DND-41 (cell line): ENCODE data around the gene ENHO.

Experiments used
- EZH2 ChIP-seq: IDR thresholded peaks from 3 replicates; pipeline ENCODE4 v1.6.1; 2012; ENCODE audit warnings: borderline replicate concordance, low read depth, mild to moderate bottlenecking, moderate library complexity, low read length, inconsistent platforms; ENCODE audit not compliant: severe bottlenecking
- TF ChIP-seq, protein P1 (sequence below): IDR thresholded peaks from 2 replicates; pipeline ENCODE4 v1.5.1; 2012; ENCODE audit warnings: borderline replicate concordance, low read length, moderate library complexity, mild to moderate bottlenecking; ENCODE audit not compliant: poor library complexity, severe bottlenecking; ENCODE audit errors: extremely low read depth

DNA sequence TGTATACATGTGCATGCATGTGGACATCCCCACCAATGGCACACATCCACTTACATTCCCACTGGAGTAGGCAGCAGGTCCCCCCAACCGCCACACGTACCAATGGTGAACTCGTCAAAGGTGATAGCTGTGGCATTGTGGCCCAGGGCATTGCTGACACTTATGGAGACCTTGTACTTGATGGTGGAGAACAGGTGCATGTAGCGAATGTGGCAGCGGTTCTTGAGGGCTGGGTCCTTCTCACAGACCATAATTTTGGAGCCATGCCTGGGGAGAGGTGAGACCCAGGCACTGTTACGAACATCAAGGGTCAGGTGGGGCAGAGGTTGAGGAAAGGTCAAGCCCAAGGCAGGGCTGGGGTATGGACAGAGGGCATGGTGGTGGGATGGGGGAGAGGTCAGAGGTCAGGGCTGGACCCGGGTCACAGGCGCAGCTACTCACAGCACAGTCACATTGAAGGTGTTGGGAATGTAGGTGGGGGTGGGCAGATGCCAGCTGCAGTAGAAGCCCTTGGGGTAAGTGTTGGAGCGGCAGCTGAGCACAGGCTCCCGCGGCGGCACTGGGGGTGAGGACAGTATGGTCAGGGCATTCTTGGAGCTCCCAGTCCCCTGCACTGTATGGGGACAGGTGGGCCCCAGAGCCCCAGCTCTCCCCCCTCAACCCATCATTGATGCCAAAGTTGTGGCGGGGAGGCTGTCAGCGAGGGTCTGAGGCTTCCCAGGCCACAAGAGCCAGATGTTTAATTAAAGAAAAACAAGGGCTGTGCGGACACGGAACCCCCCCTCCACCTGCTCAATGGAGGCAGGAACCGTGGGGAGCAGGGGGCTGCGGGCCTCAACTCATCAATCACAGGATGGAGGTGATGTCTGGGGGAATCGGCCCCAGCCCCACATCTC is 34.9 kb upstream of the ENHO start:
- TF ChIP-seq EZH2 = no peak
- TF ChIP-seq, protein P1, sequence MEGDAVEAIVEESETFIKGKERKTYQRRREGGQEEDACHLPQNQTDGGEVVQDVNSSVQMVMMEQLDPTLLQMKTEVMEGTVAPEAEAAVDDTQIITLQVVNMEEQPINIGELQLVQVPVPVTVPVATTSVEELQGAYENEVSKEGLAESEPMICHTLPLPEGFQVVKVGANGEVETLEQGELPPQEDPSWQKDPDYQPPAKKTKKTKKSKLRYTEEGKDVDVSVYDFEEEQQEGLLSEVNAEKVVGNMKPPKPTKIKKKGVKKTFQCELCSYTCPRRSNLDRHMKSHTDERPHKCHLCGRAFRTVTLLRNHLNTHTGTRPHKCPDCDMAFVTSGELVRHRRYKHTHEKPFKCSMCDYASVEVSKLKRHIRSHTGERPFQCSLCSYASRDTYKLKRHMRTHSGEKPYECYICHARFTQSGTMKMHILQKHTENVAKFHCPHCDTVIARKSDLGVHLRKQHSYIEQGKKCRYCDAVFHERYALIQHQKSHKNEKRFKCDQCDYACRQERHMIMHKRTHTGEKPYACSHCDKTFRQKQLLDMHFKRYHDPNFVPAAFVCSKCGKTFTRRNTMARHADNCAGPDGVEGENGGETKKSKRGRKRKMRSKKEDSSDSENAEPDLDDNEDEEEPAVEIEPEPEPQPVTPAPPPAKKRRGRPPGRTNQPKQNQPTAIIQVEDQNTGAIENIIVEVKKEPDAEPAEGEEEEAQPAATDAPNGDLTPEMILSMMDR = no peak
